Iris pigment epithelial cell (primary cell): ENCODE measurements around the gene LMBRD2.
"Not testable (repeated sequence)": the region's sequence is repeated elsewhere in the genome, so short reads cannot be mapped to it uniquely, and the experiment has no call there.

ENCODE experiments used
- DNase-seq: peaks from one replicate; pipeline ENCODE4 v3.0.0-alpha.2; 2011; ENCODE audit warnings: low read depth

LMBRD2 gene

DNA sequence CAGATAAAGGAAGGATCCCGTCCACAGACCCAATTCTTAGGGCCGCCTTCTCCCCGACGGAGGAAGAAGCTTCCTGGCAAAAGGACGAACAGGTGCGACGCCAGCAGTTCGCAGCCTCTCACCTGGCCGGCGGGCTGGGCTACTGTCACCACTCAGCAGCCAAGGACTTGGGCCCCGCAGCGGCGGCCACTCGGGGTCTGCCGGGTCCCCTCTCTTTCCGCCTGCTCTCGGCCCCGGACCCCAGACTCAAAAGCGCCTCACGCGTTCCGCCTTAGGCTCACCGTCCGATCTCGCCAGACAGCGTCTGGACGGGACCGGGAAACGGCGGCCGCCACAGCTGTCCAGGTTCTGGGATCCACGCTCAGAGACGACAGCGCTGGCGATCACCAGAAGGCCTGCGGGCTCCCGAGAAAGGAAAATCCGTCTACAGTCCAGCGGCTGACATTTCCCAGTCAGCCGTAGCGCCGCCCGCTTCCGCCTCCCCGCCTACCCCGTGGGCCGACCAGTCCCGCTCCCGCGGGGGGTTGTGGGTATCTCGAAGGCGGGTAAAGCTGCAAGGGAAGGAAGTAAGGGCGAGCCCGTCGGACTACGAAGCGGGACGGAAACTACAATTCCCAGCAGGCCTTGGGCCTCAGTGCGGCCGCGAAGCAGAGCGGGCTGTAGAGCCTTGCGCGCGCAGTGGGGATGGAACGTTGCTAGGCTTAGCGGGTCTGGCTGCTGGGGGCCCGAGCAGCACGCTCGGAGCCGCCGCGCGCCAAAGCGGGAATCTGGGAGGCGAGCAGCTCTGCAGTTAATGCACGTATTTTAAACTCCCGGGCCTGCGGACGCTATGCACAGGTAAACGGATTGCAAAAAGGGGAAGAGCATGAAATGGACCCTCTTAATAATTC, at the start of gene LMBRD2, which contains the start of gene SKP2:
Gene LMBRD2 (minus strand): TSS at position 454 of the 890 bp plus-strand sequence. CDS start 8,538 bp downstream, outside the sequence.
Gene SKP2 (plus strand): TSS at position 678 of the 890 bp plus-strand sequence. CDS start 152 bp downstream, at position 830.
- DNase-seq, result peak; percentile 99

DNA sequence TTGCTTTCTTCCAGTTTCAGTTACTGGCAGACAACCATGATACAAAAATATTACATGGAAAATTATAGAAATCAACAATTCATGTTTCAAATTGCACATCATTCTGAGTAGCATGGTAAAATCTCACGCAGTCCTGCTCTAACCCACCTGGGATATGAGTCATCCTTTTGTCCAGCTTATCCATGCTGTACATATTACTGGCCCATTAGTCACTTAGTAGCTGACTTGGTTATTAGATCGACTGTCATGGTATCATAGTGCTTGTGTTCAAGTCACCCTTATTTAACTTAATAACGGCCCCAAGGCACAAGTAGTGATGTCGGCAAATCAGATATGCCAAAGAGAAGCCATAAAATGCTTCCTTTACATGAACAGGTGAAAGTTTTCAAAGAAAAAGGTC, 48.8 kb upstream of the LMBRD2 start:
- DNase-seq, result peak; percentile 81

DNA sequence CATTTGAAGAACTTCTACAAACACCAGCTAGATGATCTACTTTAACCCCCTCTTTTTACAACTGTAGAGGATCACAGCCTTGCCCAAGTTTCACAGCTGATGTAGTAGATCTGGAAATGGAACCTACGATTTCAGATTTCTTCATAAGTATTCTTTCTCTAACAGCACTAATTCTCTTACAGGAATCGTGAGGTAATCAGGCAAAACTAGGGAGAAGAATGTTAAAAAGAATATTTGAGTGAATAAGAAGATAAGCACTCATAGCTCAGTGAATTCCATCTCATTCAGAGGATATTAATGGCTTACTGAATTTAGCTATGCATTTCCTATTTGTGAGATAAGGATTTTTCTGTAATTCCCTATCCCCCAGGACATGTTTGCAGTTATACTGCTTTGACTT, 47.9 kb upstream of the LMBRD2 start:
- peak; percentile 67 for DNase-seq

DNA sequence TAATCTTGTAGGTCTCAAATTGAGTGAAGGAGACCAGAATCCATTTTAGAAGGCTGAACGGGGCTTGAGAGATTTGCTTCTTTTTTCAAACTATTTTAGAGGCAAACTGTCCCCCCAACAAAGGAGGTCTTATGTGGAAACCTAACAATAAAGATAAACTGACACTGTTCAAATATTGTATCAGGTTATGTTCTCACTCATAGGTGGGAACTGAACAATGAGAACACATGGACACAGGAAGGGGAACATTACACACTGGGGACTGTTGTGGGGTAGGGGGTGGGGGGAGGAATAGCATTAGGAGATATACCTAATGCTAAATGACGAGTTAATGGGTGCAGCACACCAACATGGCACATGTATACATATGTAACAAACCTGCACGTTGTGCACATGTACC, 47.1 kb upstream of the LMBRD2 start:
- not testable (repeated sequence) for DNase-seq

DNA sequence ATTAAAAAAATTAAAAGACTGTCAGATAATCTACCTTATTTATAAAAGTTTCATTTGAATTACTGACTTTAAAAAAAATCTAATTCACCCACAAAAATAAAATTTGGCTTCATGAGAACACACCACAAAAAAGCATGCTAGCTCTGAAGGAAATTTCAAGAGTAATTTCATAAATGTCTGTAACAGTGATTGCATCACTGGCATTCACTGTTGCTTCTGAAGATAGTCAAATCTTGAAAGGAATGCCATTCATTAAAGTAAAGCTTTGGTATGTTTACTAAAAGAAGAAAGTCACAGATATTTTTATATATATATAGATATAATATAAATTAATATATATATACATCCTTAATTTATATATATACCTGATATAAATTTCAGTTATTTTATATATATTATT, 46.6 kb upstream of the LMBRD2 start:
- peak; percentile 49 for DNase-seq

DNA sequence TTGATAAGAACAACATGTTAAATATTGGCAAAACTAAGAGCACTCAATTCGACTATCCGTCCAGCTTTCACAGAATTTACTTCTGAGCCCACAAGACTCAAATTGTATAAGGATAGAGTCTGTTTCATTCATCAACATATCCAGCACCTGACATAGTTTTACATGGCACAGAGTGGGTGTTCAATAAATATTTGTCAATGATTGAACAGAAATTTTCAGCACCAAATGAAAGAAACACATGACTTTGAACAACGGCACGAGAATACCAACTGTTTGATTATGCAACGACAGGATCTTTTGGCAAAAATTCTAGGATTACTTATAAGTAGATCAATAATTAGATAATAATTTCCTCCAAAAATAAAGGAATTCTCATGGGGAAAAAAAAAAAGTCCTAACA, 42.1 kb upstream of the LMBRD2 start:
- DNase-seq, result no peak

DNA sequence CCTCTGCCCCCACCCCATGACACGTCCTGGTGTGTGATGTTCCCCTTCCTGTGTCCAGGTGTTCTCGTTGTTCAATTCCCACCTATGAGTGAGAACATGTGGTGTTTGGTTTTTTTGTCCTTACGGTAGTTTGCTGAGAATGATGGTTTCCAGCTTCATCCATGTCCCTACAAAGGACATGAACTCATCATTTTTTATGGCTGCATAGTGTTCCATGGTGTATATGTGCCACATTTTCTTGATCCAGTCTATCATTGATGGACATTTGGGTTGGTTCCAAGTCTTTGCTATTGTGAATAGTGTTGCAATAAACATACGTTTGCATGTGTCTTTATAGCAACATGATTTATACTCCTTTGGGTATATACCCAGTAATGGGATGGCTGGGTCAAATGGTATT, 32.7 kb upstream of the LMBRD2 start:
- DNase-seq, result not testable (repeated sequence)

DNA sequence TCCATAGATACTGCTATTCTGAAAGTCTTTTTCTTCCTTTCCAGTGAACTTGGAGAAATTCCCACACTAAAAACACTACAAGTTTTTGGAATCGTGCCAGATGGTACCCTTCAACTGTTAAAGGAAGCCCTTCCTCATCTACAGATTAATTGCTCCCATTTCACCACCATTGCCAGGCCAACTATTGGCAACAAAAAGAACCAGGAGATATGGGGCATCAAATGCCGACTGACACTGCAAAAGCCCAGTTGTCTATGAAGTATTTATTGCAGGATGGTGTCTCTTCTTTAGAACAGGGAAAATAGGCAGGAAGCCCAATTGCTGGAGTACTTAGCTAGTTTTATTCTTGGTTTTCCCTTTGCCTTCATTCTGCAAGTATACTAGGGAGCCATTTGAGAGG, 30.1 kb upstream of the LMBRD2 start:
- no peak for DNase-seq

DNA sequence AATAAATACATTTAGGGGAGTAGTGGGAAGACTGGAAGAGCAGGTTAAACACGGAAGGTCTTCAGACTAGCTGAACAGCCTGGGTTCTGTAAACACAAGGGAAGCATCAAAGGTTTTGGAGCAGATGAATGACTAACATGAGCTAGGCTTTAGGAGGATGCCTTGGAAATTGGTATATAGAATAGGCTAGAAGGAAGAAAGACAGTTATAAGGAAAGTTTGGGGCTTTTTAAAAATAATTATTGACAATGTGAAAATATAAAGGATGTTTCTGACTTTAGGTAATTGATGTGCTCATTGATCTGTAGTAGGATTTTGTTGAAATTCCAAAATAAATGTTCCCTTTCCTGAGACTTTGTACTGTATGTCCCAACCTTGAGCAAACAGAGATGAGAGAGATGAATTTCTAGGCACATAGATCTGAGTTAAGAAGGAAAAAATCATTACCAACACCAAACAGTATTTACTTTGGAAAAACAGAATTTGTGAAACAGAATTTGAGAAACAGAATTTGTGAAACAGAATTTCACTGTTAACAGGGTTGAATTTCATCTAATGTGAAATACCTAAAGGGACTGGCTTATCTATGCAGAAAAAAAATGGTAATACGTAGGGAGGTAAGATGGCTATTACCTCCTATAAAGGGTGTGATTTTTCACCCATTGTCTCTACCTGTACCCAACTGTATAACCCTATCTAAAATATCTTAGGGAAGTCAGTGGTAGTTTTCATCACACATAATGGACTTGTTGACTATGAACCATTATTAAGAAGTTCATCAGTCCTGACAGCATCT, 29.1 kb upstream of the LMBRD2 start:
- no peak for DNase-seq

DNA sequence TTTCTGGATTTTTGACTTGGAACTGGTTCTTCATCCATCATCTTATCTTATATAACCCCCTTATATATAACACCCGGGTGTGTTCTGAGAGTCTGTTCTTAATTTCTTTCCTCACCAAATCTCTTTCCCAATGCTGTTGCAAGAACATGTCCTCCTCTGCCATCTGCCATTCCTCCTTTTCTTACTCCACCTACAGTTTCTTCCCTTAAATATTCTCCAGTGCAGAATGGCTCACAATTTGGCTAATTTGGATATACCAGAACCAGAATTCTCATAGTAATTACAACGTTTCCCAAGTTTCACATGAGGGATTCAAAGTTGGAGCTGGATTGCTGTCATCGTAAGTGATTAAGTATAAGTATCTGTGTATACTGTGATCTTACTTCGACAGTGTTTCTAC, 28.3 kb upstream of the LMBRD2 start:
- DNase-seq, result no peak

DNA sequence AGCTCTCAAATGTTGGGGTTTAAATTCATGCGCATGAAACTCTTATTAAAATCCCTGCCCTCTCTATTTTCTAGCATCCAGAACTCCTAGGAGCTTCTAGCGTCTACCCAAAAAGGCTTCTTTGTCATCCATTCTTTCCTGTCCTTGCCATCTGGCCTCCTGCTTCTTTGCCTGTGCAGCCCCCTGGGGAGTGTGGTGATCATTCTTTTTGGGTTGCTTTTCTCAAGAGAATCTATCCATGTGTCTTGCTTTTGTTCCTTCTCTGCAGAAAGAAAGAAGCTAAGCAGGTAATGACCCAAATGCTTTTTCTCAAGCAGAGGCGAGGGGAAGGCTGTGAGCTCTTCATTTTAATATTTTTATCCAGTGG, 26.8 kb upstream of the LMBRD2 start:
- DNase-seq, result no peak

DNA sequence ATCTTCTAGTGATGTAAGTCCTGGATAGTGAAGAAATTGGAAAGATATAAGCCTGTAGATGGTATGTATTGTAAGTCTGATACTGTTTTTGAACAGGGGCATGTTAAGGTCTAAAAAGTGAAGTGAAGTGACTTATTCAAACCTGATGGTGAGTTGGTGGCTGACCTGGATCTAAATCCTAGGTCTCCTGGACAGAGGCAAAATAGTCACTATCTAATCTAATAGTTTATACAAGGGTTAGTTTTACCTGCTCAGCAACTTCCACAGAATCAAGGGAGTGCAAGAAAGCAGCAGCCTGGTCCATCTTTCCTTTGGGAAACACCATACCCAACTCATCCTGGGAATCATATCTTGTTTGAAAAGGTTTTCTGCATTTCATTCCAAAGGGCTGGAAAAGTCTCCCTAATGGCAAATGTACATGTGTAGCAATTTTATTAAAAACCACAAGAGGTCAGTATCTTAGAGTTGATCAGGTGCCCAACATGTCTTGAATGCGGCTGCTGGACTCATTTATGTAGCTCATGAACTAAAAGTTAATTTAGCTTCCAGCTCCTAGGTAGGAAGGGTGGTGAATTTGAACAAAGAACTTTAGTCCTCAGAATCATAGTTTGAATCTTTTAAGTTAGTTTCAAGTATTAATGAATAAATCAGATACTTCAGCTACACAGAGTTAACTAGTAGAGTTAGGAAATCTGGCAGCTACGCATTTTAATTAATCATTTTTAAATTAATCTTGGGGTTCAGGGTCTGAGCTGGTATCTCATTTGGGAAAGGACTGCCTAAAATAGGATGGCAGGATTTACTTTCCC, 26.2 kb upstream of the LMBRD2 start:
- DNase-seq, result peak; percentile 55

DNA sequence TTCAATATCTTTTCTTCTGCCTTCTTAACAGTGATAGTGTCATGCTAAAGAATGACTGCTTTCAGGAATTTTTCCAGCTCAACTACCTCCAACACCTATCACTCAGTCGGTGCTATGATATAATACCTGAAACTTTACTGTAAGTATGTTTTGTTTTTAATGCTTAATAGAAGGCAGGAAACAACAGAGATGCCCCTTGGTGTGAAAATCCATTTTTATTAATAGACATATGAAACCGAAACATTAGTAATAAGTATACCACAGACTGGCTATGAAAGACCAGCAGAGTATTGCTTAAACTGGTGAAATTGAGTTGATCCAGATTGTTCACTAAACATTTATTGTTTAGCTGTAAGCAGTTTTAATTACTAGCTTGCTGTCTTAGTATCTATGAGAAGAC, 25.5 kb upstream of the LMBRD2 start:
- DNase-seq, result no peak

DNA sequence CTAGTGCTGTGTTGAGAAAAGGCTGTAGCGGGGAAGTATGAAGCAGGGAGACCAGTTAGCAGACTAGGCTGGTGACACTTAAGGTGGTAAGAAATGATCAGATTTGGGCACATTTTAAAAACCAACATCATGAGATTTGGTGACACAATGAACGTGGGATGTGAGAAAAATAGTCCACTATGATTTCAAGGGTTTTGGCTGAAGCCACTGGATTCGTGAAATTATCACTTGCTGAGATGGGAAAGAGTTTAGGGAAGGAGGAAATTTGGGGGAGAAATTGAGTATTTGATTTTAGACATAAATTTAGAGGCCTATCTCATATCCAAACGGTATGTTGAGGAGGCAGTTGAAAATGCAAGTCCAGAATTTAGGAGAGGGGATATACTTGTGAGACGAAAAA, 23.4 kb upstream of the LMBRD2 start:
- no peak for DNase-seq

DNA sequence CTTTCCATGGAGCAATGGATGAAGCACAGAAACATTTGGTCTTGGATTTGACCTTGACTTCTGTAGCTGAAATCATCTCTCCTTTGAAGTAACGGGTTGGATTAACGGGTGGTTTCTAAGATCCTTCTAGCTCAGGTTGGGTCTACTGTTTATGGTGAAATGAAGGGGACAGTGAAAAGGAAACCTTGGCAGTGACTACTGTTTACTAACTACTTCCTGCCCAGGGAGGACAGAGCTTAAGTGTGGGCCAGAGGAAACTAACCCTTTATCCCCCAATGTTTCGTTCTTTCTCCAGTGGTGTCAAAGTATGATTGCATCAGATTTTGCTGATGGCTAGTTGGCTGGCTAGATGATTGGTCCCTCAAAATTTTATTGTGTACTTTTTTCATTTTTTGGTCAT, 22.4 kb upstream of the LMBRD2 start:
- peak; percentile 40 for DNase-seq

DNA sequence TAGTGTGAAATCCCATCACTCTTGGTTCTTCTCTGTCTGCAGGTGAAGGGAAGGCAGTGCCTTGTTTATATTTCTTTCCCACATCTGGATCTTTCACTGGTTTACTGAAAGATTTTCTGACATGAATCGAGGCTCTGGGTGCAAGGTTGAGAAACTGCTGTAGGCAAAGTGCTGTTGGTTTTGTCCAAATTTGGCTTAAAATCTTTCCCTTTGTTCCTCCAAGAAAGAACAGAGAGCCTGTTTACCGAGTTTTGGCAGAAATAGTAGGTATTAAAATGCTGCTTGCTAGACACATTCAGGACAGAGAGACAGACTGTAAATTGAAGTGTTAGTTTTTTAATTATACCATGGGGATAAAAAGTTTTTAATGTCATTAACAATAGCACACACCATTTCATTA, 21.7 kb upstream of the LMBRD2 start:
- DNase-seq, result no peak

DNA sequence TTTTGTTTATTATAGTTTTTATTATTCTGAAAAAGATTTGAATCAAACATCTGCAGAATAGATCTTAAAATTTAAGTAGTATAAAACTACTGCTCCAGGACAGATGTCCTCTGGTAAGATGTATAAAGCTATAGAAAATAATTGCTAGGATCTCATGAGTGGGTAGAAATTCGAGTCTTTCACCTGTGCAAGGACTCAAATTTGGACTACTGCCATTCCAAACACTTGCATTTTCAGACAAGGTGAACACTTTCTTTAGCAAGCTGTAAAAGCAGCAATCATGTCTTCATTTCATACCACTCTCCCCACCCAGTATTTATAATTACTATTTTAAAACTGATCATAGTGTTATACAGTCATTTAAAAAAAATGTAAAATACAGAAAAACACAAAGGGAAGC, 20.9 kb upstream of the LMBRD2 start:
- DNase-seq, result no peak

DNA sequence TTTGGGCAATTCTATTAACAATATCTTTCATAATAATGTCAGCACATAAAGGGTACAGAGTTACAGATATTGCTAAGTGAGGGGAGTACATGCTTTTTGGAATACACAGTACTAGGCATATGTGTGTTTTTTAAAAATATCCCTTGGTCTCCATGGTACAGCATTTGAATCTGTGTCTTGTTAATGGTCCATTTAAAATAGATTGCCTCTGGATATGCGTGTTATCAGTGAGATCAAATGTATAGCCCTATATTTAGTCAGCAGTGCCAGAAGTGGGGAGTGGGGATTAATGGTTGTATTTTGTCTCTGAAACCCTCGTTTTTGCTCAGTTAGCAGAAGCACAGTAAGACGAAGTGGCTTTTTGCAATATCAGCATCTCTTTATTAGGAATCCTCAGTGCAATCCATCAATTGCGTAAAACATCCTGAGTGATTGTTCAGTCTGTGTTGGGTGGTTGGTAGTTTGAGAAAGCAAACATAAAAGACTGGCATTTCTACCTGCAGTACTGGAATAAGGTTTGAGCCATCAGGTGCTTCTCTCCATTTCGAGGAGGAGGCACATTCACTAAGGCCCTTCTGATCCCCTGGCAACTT, 19.2 kb upstream of the LMBRD2 start:
- no peak for DNase-seq

DNA sequence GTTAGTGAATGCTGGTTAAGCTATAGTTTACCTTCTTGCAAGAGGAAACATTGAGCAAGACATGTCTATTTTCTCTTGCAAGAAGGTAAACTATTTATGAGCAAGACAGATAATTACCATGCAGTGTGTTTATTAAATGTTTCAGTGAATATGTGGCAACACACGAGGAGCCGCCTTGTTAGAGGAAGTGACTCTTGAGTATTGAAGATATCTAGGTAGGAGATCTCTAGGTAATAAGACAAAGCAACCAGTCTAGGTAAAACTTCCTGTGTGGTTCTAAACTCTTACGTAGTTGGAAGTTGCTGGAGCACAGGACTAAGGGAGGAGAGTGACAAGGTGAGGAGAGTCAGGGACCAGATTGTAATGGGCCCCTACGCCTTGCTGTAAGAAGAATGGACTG, 17.1 kb upstream of the LMBRD2 start:
- no peak for DNase-seq

DNA sequence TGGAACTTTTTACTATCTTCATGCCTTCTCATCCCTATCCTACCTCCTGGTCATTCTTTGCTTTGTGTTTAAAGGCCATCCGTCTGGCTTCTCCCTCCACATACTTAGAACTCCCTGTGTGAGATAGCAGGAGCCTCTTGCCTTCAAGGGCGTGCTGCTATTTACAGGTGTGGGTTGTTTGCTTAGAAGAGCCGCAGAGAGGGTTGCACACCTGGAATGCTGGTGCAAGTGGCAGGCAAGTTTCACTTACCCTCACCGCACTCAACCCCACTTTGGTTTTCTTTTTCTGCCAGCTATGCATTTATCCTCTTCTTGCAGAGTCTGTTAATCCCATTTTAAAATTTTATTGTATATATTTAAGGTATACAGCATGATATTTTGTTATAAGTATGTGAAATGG, 12.8 kb upstream of the LMBRD2 start:
- DNase-seq, result no peak

DNA sequence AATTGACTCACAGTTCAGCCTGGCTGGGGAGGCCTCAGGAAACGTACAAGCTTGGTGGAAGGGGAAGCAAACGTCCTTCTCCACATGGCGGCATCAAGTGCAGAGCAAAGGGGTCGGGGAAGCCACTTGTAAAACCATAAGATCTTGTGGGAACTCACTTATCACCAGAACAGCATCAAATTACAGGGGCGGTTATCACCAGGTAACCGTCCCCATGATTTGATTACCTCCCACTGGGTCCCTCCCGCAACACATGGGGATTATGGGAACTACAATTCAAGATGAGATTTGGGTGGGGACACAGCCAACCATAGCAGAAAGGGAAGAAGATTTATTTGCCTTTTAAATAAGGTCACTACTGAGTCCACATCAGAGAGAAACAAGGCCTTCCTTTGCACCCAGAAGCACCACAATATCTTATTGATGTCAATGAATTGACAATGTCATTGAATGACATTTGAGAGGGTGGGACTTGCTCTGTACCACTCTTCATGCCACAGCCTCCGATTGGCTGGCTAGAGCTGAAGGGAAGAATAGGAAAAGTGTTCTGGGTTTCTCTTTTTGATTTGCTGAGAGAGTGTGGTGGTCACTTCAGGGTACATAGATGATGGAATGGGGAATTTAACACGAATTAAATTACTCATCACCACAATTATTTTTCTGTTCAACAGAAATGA, 11.3 kb upstream of the LMBRD2 start:
- DNase-seq, result no peak
